Glomerular endothelial cell (primary cell): ENCODE measurements around the gene SLC25A39. TPM values are rescaled to one million over a fixed set of nuclear protein-coding genes. Genes with fewer than 3 reads are reported as not detected.

ENCODE experiments used
- DNase-seq: peaks from one replicate; pipeline ENCODE4 v3.0.0-alpha.2; 2011; ENCODE audit warnings: low read depth, low spot score; ENCODE audit errors: extremely low read depth
- total RNA-seq: library from RNA; depleted of rRNA; stranded (reverse); fragments of >200 nt; gene quantifications from 2 replicates; pipeline ENCODE4 v1.2.3, GENCODE V29; 2015

Gene SLC25A39
- total RNA-seq, 1 donor from 2014 or later = 126 TPM

DNA sequence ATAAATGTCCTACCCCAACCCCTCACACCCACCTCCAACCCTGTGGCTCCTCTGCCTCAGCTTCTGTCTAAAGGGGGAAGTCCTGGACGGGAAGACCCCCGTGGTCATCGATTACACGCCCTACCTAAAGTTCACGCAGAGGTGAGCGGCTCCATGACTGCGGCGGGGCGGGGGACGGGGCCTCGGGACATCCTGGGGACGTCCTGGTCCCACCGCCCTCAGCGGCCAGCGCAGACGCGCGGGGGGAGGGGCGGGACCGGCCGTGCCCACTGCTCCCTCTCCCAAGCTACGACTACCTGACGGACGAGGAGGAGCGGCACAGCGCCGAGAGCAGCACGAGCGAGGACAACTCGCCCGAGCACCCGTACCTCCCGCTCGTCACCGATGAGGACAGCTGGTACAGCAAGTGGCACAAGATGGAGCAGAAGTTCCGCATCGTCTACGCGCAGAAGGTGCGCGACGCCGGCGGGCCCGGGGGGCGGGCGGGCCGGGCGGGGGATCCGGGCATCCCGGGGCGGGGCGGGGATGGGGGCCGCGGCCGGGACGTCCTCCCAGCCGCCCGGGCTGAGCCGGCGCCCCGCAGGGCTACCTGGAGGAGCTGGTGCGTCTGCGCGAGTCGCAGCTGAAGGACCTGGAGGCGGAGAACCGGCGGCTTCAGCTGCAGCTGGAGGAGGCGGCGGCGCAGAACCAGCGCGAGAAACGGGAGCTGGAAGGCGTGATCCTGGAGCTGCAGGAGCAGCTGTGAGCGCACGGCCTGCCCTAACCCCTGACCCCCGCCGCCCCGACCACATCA, 9.6 kb downstream of the SLC25A39 start:
- no peak for DNase-seq

DNA sequence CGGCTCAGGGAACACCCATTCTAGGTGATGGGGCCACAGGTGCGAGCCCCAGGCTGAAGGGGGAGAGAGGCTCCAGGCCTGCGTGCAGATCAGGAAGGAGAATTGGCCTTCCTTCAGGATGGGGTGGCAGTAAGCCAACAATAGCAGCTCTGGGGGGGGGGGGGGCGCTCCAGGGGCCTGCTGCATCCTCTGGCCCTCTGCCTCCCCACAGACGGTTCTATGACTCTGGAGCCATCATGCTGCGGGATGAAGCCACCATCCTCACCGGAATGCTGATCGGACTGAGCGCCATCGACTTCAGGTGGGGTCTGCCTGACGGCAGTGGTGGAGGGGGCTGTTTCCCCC, 10.1 kb downstream of the SLC25A39 start:
- DNase-seq = no peak

DNA sequence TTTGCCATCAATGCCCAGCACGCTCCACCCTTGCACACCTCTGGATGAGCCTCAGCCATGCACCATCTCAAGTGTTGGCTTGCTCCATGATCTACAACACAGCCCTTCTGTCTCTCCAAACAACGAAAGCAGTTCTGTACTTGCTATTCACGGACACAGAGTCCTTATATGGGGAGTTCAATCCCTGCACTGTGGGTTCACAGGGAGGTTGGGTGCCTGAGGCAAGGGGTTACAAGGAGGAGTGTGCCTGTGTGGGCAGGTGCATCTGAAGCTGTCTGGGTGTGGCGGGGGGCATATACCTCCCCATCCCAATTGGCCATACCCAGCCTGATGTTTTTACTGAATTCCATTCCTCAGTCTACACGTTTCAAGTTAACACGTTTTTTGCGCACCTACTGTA, 10.6 kb downstream of the SLC25A39 start:
- no peak for DNase-seq

DNA sequence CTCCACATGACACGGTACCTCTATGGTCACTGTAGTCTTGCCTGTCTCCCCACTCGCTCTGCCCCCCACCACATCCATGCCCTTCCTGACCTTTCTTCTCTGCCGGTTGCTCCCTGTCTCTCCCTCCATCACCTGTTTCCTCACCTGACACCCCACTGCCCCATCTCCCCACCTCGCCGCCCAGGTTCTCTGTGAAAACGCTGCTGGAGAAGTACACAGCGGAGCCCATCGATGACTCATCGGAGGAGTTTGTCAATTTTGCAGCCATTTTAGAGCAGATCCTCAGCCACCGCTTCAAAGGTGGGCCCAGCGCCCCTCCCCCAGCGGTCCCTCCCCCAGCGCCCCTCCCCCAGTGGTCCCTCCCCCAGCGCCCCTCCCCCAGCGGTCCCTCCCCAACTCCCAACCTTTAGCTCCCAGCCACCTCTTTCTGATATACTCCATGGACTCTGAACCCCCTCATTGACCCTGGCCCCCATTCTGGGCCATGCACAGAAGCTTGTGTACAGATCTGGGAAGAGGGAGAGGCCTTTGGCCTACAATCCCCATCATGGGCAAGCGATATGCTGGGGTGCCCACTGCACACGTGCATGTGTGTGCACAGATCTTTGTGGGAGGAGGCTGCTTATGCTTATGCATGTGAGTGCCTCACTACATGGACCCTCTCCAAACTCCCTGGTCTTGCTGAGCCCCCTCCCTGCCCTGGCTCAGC, 12.1 kb downstream of the SLC25A39 start:
- DNase-seq = no peak

DNA sequence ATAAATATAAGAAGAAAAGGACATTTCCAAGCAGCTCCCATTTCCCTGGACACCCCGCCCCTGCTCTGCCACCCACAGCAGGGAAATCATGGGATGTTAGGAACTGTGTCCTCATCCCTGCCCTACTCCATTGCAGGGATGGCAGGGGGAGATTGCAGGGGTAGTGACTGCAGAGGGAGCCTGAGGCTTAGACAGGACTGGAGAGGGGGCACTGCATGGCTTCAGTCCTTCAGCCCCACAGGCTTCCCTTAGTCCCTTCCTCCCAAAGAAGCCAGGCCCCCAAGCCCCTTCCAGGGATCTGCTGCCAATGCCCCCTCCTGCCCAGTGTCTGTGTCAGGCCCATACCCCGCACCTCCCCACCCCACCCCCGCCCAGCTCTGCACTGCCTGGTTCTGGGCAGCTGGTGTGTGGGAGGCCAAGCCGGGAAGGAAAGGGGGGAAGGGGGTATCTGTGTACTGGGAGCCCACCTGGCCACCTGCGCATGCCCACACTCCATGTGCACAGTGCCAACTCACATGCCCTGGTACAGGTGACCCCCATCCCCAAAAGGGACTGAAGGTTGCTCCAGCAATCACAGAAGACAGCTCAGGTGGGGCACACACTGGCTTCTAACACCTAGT, 13.0 kb downstream of the SLC25A39 start:
- DNase-seq = no peak

DNA sequence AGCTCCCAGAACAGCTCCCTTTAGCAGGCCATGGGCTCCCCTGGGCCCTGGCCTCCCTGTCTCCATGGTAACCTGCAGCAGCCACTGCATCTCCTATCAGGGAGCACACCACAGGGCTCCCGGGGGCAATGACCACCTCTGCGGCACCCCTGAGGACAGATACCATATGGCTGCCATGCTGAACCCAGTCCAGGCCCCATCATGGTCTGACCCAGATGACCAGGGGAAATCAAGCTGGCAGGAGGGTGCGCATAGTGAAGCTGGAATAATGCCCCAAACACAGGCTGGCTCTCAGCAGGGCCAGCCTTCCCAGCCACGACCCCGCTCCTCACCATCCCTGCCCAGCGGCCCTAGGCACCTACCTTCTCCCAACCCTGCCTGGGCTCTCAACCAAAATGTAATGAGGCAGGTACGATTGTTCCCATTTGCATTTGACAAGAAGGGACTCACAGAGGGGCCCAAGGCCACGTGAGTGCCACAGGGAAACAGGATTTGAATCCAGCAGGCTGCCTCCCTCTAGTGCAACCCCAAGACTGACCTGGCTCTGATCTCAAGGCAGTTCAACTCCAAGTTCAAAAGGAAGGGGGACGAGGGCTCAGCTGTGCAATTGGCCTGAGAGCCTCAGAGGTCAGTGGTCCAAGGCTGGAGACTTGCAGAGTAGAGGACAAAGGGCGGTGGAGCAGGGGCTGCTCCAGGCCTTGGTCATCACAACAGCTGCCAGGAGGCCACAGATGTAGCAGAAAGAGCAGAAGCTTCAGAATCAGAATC, 13.8 kb downstream of the SLC25A39 start:
- DNase-seq = no peak

DNA sequence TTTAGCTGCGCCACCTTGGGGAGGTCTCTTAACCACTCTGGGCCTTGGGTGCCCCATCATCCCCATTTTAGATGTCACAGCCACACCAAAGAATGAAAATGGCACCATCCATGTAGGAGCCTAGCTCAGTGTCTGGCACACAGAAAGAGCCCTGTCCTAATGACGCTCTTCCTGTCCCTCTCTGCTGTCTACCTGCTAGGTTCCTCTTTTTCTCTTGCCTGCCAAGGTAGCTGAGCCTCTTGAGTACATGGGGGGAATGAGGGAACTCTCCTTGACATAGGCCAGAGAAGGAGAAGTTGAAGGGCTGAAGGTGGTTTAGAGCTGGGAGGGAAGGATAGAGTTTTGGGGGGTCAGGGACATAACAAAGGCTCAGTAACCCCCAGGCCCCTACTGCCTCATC, 14.4 kb downstream of the SLC25A39 start:
- no peak for DNase-seq

DNA sequence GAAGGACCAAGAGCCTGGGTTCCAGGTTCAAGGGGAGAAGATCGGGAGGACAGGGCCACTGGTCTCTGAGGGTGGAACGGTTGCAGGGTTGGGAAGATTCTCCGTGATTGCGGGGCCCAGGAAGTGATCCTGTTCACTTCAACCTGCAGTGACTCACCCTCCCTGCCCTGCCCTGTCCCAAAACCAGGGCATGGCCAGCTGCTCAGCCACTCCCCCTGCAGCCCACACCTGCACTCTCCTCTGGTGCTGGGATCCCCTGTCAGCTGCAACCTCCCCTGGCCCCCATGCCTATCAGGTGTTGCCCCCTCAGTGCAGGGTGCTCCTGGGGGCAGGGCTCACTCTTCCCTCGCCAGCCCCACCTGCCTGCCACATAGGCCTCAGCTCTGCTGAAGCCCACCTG, 15.2 kb downstream of the SLC25A39 start:
- no peak for DNase-seq

DNA sequence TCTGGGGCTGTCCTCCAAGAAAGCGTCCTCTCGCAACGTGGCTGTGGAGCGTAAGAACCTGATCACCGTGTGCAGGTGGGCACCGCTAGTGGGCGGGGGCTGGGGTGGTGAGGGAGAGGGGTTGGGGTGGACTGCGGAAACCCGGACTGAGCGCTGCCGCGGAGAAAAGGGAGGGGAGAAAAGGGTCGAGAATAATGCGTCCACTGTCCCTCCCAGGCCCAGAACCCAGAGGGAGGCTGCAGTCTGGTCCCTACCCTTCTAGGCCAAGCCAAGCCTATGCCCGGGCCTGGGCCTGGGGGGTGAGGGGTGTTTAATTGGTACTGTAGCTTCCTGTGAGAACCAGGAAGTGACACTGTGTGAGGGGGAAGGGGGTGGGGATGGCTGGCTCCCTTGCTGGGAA, 15.8 kb downstream of the SLC25A39 start:
- no peak for DNase-seq

DNA sequence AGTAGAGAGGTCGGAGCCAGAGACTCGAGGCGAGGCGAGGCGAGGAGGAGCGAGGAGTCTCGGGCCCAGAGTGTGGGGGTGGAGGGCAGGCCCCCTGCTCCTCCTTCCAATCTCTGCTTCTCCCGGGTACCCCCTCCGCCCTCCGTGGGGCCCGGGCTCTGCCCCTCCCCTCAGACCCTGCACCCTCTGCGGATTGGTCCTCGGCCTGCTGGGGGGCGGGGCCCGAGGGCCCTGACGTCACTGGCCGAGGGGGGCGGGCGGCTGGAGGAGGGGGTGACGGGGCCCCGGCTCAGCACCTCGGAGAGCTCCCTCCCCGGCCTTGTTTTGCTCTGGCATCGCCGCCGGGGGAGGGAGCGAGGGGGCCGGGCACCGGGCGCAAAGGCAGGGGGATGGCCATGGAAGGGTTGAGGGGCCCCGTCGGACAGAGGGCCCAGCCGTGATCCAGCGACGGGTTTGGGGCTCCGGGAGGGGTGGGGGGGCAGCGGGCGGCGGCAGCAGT, 16.3 kb downstream of the SLC25A39 start, which contains the start of gene RUNDC3A:
Gene RUNDC3A (plus strand): TSS at position 282 of the 499 bp plus-strand sequence. CDS start 232 bp downstream, outside the sequence.
- no peak for DNase-seq

DNA sequence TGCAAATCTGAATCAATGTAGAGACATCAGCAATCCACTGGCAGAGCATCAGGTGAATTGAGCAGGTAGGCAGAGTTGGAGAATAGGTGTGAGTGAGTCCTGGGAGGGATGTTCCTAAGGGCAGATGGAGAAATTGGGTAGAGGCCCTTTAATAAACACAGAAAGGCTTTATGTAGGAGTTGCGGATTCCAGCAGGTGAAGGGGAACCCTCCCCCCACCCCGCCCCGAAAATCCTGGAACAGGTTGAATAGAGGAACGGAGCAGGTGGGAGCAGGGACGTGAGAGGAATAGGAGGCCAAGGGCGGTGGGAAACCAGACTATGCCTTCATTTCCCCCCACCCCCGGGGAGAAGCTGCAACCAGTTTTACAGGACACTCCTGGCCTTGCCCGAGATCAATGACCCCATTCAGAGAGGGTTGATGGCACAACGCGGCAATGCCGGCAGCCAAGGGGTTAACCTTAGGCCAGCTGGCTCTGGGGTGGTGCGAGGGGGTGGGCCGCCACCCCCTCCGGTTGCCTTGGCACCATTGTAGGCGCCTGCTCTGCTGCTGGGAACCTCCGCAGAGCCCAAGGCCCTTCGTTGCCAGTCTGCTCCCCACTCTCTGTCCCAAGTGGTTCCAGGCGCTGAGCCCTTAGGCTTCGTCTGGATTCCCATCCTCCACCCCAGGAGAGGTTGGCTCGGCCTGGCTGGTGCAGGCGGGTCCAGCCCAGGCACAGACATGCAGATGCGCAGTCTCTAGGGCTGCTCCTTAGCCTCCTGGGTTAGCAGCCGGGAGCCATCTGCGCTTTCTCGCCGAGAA, 17.0 kb downstream of the SLC25A39 start:
- no peak for DNase-seq

DNA sequence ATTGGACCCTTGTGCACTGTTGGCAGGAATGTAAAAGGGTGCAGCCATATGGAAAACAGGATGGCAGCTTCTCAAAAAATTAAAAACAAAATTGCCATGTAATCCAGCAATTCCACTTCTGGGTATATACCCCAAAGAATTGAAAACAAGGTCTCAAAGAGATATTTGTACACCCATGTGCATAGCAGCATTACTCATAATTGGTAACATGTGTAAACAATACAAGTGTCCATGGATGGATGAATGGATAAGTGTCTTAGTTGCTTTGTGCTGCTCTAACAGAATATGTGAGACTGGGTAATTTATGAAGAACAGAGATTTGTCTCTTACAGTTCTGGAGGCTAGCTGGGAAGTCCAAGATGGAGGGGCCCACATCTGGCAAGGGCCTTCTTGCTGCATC, 20.0 kb downstream of the SLC25A39 start:
- DNase-seq = no peak

DNA sequence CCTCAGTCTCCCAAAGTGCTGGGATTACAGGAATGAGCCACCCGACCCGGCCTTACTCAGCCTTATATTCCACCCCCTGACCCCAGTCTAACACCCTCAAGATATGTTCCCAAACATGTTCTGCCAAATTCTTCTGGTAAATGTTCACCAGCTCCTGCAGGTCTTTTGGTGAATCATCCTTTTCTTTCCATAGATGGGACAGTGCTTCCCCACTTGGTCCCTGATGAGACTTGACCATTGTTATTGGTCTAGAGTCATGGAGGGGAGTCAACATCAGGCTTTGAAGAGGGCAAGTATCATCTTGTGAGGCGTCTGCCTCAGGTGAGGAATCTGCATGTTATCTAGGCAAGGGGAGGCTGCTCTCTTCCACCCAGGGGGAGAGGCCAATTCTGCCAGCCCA, 26.6 kb downstream of the SLC25A39 start:
- no peak for DNase-seq

DNA sequence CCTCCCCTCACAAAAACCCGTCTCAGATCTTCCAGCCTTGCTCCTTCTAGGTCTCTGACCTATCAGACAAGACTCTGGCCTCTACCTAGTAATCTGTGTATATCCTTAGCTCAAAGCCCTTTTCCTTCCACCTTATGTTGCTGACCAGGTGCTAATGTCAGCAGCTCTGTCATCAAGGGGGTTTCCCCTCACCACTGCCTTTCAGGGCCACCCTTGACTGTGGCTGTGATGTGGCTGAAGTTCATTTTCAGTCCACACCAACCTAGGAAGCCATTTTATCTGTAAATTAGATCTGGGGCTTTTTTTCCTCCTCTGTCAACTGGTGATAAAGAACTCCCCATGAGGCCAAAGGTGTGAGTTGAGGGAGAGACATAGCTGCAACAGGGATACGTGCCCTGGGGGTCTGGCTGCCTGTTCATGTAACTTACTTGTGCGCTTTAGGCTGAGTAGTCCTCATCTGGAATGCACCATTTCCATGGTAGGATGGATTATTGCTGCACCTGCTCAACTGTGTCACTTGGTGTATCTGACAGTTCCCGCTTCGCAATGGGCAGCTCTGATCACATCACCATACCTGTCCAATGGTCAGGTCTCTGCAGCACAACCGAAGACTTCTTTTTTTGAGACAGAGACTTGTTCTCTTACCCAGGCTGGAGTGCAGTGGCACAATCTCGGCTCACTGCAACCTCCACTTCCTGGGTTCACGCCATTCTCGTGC, 31.0 kb downstream of the SLC25A39 start:
- no peak for DNase-seq

DNA sequence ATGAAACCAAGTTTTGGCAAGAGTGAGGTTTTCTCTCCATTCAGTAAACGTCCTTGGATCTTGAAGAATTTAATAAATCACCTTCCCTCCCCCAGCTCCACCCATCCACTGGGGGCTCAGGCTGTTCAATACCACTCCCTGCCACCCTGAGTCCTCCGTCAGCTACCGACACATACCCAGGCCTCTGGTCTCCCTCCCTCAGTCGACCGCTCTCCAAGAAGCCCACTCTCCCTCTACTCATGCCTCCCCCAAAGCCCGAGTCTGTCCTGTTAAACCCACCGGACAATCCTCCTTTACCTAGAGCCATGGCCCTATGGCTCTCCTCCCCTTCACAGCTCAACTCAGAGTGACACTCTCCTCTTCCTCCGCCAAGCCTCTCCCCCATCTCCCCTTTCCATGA, 37.0 kb downstream of the SLC25A39 start:
- no peak for DNase-seq

DNA sequence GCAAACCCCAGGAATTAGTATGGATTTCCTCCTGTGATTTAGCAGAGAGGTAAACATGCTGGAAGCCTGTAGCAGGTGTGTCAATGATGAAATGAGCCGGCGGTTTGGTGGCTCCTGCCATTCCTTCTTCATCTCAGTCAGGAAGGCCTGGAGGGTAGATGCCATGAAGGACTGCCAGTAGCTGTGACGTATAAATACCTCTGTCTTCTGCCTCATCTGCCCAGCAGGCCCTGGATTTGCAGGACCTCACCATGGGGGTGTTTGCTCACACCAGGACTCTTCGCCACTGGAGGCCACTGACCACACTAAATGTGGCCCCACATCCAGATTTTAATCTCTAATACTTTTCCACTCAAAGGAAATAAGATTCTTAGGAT, 40.6 kb downstream of the SLC25A39 start:
- no peak for DNase-seq

DNA sequence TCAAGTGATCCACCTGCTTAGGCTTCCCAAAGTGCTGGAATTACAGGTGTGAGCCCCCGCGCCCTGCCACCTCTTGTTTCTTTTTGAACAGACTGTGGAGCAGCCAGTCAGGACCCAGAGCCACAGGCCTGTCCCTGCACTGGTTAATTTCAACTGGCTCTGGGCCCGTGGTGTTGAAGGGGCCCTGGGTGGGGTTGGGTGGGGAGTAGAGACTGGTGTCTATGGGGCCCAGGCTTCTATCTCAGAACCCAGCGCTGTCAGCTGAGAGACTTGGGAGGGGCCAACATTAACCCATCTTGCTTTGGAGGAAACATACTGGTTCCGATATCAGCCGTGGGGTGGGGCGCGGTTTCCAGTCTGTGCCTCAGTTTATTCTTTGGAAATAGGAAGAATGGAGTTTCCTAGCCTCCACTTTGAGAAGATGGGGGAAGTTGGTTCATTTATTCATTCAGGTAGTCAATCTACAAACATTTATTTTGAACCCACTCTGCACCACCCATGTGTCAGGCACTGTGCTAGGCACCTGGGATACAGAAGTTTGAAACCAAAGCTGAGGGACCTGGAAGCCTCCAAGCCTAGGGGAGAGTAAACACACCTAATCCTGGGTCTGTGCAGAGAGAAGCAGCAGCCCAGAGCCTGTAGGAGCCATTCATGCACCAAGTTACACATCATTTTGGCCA, 41.1 kb downstream of the SLC25A39 start:
- no peak for DNase-seq

DNA sequence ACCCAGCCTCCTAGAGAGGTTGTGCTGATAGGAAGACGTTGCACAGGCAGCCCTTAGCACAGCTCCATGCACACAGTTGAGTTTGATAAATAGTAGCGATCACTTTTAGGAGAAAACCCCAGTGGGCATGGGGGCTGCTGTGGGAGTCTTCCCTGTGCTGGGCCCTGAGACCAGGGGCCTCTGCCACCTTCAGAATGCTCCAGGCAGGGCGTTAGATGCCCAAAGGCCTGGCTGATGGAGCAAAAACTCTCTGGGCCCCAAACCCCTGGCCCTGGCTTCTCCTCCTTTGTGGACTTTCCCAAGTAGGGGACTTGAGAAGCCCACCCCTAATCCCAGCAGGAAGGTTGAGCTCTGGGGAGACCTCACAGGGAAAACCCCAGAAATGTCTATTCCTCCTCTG, 42.4 kb downstream of the SLC25A39 start:
- DNase-seq = no peak

DNA sequence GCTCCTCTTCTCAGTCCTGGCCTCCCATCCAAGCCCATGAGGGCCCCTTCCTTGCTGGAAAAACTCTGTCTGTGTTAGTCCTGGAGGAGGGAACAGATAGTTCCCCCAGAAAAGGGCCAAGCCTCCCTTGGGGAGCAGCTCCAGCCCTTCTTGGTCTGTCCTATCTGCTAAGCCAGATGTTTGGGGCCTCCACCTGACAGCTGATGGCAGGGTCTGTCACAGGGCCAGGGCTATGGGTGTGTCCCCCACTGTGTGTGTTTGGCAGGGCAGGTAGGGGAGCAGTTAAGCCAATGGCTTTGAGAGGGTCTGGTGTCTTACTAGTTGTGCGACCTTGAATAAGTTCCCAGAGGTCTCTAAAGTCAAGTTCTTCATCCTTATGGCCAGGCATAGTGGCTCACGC, 43.1 kb downstream of the SLC25A39 start:
- no peak for DNase-seq
